Renal pelvis (tissue), 4 donors: ENCODE data around the gene MOV10L1. TPM values are rescaled to one million over a fixed set of nuclear protein-coding genes. Genes with fewer than 3 reads are reported as not detected.
"Not testable (repeated sequence)": the region's sequence is repeated elsewhere in the genome, so short reads cannot be mapped to it uniquely, and the experiment has no call there.

ENCODE experiments used
- DNase-seq: peaks from one replicate; pipeline ENCODE4 v3.0.0-alpha.2; 2013
- polyA plus RNA-seq, 3 donors: library from polyadenylated mRNA; unstranded; fragments of 120-200 nt; gene quantifications; one replicate each; pipeline ENCODE4 v1.2.1, GENCODE V29; 2013; ENCODE audit not compliant: insufficient read length in 3 of 3

MOV10L1 gene
- polyA plus RNA-seq, 3 donors = 0.70 to 1.1 (median 0.95) TPM

GRCh38 chr22:50138041-50138440 lies 48.2 kb downstream of the MOV10L1 start:
- DNase-seq = no peak

- no peak for DNase-seq
Measured at GRCh38 chr22:50138988-50139387, 49.2 kb downstream of the MOV10L1 start.

- DNase-seq = no peak
Measured at GRCh38 chr22:50139843-50140415, 50.1 kb downstream of the MOV10L1 start.

GRCh38 chr22:50140615-50141014 lies 50.8 kb downstream of the MOV10L1 start:
- no peak for DNase-seq

GRCh38 chr22:50141462-50141861 lies 51.7 kb downstream of the MOV10L1 start:
- no peak for DNase-seq

GRCh38 chr22:50141891-50142363 lies 52.1 kb downstream of the MOV10L1 start:
- DNase-seq = no peak

GRCh38 chr22:50143096-50143495 lies 53.3 kb downstream of the MOV10L1 start:
- no peak for DNase-seq

GRCh38 chr22:50144005-50144614 lies 54.3 kb downstream of the MOV10L1 start:
- no peak for DNase-seq

GRCh38 chr22:50145721-50146438 lies 56.1 kb downstream of the MOV10L1 start:
- DNase-seq = no peak

GRCh38 chr22:50146439-50147238 lies 56.8 kb downstream of the MOV10L1 start:
- peak; percentile 60 for DNase-seq

GRCh38 chr22:50147258-50148165 lies 57.7 kb downstream of the MOV10L1 start:
- DNase-seq = not testable (repeated sequence)

GRCh38 chr22:50148166-50148500 lies 58.3 kb downstream of the MOV10L1 start:
- DNase-seq = no peak

- no peak for DNase-seq
Measured at GRCh38 chr22:50148991-50149721, 59.4 kb downstream of the MOV10L1 start.

- DNase-seq = no peak
Measured at GRCh38 chr22:50150161-50151129, 60.6 kb downstream of the MOV10L1 start.

GRCh38 chr22:50151571-50152537 lies 62.0 kb downstream of the MOV10L1 start:
- DNase-seq = no peak

GRCh38 chr22:50153056-50153755 lies 63.4 kb downstream of the MOV10L1 start:
- DNase-seq = no peak

GRCh38 chr22:50153756-50154140 lies 63.9 kb downstream of the MOV10L1 start:
- no peak for DNase-seq
